ENCODE results near the gene TRMO. TPM values are rescaled to one million over a fixed set of nuclear protein-coding genes. Genes with fewer than 3 reads are reported as not detected.

TRMO gene
- polyA plus RNA-seq, 3 donors: 18.3 to 22.0 (median 21.1) TPM

DNA sequence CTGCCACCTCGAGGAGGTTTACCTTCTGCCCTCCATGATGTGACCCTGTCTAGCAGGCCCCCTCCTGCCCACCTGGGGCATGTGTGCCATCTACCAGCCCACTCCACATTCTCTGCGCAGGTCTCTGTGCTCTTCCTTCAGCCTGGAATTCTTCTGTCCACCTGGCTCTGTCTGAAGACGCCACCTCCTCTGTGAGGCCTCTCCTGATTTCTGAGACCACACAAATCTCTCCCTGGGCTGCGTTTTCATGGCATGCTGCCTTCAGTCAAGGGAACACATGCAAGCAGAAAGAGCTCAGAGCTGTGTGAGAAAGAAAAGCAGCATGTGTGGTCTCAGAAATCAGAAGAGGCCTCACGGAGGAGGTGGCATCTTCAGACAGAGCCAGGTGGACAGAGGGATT, 47.2 kb downstream of the TRMO start:
- DNase-seq (ENCODE audit: extremely low read depth in 1 of 11, low read depth in 9 of 11, low spot score in 4 of 11): no peak

DNA sequence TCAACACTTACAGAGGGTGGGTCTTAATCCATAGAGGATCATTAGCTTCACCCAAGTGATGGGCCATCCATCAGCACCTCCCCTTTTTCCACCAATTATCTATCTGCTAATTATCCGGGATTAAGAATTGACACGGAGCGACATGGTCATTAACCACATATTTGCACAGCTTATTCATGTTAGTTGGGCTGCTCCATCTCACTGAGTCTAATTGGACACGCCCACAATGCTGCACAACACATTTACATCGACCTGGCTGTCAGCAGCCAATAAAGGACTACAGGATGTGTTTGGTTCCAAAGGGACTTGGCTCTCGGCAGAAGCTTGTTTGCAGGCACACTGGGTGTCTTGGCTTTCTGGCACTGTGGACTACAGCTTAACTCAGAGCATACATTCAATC, 47.7 kb downstream of the TRMO start:
- DNase-seq (ENCODE audit: extremely low read depth in 1 of 11, low read depth in 9 of 11, low spot score in 4 of 11): no peak

DNA sequence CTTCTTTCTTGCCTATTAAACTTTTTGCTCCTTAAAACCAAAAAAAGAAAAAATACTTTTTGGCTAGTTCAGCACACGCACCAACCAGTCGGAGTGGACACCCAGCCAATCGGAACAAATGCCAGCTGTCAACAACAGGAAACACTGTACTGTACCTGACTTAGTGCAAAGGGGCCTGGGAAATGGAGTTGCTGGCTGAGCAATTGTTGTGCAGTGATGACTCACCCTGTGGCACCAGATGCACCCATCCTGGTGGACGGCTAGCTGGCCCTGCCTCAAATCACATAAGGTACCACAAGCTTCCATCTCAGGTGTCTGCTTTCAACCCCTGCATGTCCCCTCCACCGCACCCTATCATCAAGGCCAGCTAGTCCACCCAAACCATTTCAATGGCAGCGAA, 48.4 kb downstream of the TRMO start:
- DNase-seq (ENCODE audit: extremely low read depth in 1 of 11, low read depth in 9 of 11, low spot score in 4 of 11): no peak

DNA sequence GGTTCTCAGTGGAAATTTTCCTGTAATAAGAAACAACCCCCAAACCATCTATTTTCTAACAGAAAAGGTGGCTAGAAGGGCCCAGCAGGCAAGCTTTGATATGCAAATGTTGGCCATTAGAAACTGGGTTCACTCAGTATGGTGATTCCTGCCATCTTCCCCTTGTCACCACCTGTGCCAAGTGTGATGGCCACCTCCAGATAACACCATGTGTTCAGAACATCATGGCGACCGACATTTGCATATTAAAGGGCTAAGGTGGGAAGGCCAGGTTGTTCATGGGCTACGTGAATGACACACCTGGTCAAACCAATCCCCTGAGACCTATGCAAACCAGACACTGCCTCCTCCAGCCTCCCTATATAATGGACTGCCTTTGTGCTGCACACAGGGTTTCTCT, 48.9 kb downstream of the TRMO start:
- no peak for DNase-seq (ENCODE audit: extremely low read depth in 1 of 11, low read depth in 9 of 11, low spot score in 4 of 11)

DNA sequence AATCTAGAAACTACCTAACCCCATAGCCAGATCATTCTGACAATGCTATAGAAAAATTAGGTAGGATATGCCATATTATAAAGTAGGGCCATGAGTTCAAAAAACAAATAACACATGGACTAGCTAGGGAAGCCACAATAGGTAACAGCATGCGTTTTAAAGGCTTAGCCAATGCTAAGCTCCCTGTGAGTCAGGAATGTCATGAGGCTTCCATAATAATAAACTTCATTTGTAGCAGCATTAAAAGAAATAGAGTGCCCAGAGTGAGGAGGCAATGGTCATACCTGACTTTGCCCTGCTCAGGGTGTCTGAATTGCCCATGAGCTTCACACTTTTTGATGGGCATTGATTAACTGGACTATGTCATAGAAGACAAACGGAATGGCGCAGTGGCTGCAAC, 53.4 kb downstream of the TRMO start:
- no peak for DNase-seq (ENCODE audit: extremely low read depth in 1 of 11, low read depth in 9 of 11, low spot score in 4 of 11)

DNA sequence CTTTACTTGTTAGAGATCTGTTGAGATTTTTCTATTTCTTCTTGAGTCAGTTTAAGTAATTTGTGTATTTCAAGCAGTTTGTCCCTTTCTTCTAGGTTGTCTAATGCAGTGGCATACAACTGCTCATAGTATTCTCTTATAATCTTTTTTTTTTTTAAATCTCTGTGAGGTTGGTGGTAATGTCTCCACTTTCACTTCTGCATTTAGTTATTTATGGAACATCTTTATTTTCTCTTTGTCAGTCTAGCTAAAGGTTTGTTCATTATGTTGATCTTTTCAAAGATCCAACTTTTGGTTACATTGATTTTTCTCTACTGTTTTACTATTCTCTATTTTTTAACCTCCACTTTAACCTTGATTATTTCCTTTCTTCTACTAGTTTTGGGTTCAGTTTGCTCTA, 55.5 kb downstream of the TRMO start:
- DNase-seq (ENCODE audit: extremely low read depth in 1 of 11, low read depth in 9 of 11, low spot score in 4 of 11): no peak

DNA sequence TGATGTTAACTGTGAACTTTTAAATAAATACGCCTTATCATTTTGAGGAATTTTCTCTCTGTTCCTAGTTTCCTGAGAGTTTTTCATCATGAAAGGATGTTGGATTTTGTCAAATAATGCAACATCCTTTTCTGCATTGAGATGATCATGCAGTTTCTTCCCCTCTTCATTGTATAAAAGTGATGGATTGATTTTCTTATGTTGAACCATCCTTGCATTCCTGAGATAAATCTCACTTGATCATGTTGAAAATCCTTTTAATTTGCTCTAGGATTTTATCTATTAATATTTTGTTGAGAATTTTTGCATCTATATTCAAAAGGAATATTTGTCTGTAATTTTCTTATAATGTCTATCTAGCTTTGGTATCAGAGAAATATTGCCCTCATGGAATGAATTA, 56.0 kb downstream of the TRMO start:
- no peak for DNase-seq (ENCODE audit: extremely low read depth in 1 of 11, low read depth in 9 of 11, low spot score in 4 of 11)

DNA sequence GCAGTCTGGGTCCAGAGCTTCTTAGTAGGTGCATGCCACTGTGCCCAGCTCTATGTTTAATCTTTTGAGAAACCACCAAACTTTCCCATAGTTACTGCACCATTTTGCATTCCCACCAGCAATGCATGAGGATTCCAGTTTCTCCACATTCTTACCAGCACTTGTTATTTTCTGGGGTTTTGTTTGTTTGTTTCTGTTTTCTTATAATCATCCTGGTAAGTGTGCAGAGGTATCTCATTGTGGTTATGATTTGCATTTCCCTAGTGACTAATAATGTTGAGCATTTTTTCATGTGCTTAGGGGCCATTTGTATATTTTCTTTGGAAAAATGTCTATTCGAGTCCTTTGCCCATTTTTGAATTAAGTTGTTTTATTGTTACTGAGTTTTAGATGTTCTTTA, 57.9 kb downstream of the TRMO start:
- DNase-seq (ENCODE audit: extremely low read depth in 1 of 11, low read depth in 9 of 11, low spot score in 4 of 11): no peak

DNA sequence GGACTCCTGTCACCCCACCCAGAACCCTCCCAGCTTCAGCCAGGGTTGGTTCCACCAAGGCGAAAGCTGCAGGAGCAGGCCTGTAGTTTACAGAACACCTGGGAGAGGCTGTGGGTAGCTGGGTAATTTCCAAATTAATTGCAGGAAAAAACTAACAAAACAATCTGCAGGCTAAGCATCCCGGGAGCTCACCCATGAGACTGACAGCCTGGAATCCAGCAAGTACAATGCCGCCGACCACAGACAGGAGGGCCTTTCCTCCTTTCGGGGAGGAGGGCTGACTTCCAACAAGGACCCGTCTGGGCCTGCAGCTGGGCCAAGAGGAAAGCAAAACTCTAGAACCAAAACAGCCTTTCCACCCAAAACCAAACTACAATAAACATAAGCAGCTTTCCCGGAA, 59.0 kb downstream of the TRMO start:
- DNase-seq (ENCODE audit: extremely low read depth in 1 of 11, low read depth in 9 of 11, low spot score in 4 of 11): no peak

DNA sequence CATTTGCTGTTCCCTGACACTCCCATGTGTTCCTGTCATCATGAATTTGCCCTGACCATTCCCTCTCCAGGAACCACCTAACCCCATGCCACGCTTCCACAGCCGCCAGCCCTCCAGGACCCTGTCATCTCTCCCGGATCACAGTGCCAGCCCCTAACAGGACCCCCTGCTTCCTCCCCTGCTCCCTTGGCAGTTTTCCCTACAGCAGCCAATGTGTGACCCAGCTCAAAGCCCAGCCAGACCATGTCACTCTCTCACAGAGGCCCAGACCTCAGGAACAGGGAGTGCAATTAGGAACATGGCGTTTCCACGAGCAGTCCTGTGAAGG, 61.2 kb downstream of the TRMO start:
- DNase-seq (ENCODE audit: extremely low read depth in 1 of 11, low read depth in 9 of 11, low spot score in 4 of 11): no peak

DNA sequence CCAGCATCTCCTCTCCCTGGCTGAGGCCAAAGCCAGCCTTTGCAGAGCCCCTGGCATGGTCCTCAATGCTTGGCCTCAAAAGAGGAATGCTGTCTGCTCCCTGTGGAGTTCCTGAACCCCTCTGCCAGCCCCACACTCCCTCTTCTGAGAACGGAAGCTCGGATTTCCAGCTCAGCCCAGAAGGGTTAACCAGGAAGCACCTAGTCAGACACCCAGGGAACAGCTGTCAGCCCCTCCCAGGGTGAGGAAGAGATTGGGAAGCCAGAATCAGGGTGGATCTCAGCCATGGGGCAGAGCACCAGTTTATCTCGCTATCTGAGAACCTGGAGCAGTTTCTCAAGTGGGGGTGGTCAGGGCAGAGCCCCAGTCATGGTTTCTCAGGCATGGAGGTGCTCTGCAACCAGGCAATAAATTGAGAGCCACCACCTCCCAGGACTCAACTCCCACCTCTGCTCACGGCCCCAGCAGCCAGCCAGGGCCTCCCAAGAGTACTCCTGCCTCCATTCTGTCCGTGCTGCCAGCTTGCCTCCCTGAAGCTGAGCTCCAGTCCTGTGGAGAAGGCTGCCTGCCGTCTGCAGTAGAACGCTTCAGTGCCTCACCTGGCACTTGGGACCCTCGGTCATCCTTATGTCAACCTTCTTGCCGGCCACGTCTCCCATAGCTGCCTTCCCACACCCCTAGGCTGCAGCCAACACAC, 61.7 kb downstream of the TRMO start:
- DNase-seq (ENCODE audit: extremely low read depth in 1 of 11, low read depth in 9 of 11, low spot score in 4 of 11): no peak

DNA sequence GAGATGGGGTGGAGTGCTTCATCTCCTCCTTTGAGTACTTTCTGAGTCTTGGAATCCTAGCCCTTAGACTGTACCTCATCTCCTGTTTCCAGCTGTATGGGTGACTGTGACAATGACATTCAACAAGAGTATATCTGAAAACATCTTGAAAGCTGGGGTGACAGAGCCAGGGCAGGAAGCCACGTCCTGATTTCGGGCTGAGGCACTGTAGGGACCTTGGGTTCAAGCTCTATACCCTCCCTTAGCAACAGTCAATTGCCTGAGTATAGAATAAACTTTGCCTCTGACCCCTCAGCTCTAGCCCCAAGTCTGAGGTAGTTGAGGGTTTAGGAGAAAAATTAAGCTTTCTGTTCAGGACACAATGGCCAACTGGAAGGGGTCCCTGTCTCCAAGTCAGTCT, 63.0 kb downstream of the TRMO start:
- no peak for DNase-seq (ENCODE audit: extremely low read depth in 1 of 11, low read depth in 9 of 11, low spot score in 4 of 11)

DNA sequence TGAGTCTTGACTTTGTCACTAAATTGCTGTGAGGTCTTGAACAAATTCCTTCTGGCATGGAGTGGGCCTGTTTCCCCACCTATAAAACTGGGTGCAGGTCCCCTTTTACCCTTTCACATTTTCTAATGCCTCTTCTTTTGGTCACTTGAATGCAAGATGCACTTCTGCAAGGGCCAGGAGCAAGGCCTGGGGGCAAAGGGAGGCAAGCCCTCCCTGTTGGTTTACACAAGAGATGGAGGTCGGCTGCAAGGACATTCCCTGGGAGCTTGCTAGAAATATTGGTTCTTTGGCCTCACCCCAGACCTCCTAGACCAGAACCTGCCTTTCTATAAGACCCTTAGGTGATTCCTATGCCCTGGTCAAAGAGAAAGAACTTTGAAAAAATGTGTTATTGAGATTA, 63.5 kb downstream of the TRMO start:
- no peak for DNase-seq (ENCODE audit: extremely low read depth in 1 of 11, low read depth in 9 of 11, low spot score in 4 of 11)

DNA sequence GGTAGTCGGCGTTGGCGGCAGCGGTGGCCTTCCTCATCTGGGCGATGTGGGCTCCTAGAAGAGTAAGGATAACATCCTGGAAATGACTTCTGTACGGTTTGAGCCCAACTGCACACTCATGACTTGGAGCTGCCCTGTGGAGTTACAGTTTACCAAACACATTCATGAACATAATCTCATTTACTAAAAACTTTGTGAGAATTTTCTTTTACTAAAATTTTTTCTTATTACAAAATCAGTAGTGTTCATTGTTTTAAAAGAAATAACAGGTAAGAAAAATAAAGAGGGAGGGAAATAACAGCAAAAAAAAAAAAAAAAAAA, 63.9 kb downstream of the TRMO start:
- DNase-seq (ENCODE audit: extremely low read depth in 1 of 11, low read depth in 9 of 11, low spot score in 4 of 11): no peak

DNA sequence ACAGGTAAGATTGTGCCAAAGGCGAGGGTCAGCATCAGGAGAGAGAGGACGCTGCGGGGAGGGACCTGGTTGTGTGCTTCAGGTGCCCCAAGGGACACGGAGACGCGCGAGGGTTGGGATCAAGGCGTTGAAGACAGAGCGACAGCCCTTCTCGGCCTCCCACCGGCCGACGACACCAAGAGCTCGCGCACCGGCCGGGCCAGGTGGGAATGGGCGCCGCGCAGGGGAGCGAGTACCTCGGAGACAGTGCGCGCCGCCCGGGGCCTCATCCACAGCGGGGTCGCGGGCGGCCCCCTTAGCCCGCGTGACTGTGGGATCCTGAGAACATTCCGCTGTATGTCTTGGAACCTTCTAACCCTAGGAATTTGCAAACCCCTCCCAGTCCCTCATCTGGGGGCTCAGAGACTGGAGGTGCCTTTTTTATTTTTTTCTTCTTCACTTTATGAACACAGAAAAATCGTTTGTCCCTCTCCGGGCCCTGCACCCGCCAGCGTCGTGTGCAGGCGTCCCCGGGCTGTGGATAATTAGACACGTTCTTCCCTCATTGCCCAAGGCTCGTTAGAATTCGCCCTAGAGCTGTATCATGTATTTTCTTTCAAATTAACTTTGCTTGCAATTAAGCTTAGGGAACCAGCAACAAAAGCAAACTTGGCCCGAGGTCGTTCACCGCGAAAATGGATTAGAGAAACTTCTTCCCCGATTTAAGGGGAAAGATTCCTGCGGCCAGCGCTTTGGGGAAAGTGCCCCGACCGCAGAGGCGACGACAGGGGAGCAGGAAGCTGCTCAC, 64.5 kb downstream of the TRMO start:
- no peak for DNase-seq (ENCODE audit: extremely low read depth in 1 of 11, low read depth in 9 of 11, low spot score in 4 of 11)

DNA sequence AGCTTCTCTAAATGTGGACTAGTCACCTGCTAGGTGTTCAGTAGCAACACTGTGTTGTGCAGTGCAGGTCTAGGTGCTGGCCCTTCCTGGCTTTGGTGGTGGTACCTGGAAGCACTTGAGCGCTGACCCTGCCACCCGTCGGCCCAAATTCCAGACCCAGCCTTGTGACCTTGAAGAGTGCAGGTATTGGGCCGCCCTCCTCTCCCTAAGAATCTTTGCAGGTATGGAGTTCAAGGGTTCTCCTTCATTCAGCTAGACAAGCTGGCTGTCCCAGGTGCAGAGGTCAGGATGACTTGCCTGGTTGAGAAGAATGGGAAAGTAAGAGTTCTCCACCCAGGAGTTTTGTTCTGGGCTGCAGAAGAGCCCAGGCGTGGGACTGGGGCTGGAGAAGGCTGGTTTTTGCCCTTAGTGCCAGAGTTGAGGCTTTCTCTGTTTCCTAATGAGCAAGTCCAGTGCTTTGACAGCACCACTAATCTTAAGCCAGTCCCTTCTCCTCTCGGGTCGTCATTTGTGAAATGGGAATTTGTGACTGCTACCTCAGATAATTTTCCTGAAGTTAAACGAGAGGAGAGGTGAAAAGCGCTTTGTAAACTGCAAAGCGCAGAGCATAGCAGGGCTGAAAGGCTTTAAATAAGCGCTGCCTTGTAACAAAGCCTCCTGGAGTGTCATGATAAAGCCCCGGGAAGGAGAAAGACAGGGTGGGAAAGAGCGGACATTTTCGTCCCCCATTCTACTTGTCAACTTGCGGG, 65.3 kb downstream of the TRMO start:
- no peak for DNase-seq (ENCODE audit: extremely low read depth in 1 of 11, low read depth in 9 of 11, low spot score in 4 of 11)

DNA sequence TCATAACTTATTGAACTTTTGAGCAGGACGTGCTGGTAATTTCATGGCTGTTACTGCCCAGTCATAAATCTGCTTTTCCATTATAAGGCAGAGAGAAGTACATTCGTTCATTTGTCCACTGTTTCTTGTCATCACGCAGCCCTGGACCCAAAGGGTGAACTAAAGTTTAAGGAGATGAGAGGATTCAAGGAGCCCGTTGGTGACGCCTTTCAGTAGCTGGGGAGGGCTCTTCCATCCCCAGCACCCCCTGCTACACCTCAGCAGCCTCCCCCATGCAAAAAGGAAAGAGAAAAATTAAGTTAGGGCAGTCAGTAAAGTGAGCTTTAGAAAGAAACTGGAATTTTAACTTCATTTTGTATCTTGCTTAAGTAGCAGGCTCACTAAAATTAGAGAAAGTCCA, 66.4 kb downstream of the TRMO start:
- no peak for DNase-seq (ENCODE audit: extremely low read depth in 1 of 11, low read depth in 9 of 11, low spot score in 4 of 11)

DNA sequence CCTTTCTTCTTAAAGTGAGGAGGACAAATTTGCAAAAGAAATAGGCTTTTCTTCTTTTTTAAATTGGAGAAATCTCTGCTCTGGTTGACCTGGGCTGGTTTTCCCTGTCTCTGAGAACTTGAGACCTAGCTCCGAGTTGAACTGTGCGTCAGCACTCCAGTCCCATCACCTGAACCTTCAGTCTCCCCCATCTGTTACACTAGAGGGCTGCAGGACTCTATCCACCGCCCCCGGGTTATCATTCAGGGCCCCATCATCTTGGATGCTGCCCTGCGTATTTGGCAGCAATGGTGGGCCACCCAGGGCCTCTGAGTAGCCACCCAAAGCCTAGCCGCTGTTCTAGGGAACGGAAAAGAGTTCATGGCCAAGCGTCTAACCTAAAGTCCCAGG, 66.8 kb downstream of the TRMO start:
- no peak for DNase-seq (ENCODE audit: extremely low read depth in 1 of 11, low read depth in 9 of 11, low spot score in 4 of 11)

DNA sequence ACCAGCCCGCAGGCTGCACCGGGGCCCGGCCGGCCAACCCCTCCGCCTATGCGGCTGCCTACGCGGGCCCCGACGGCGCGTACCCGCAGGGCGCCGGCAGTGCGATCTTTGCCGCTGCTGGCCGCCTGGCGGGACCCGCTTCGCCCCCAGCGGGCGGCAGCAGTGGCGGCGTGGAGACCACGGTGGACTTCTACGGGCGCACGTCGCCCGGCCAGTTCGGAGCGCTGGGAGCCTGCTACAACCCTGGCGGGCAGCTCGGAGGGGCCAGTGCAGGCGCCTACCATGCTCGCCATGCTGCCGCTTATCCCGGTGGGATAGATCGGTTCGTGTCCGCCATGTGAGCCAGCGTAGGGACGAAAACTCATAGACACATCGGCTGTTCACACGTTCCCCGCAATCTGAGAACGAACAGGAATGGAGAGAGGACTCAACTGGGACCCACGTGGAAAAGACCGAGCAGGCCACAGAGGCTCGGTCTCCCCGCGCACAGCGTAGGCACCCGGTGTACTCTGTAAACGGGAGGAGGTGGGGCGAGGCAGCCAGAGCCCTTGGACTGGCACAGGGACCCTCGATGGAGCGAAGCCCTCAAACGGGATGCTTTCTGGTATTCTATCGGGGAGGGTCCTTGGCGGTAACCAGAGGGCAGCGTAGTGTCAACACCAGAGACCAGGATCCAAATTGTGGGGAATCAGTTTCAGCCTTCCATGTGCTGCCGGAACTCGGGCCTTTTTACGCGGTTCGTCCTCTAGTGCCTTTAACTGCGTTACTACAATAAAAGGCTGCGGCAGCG, 67.4 kb downstream of the TRMO start:
- DNase-seq (ENCODE audit: extremely low read depth in 1 of 11, low read depth in 9 of 11, low spot score in 4 of 11): no peak
